PC-3 (cell line): ENCODE measurements around the gene GLB1L3. TPM values are rescaled to one million over a fixed set of nuclear protein-coding genes. Genes with fewer than 3 reads are reported as not detected.

Experiments used
- ATAC-seq: fragments of 200-7000 bp; cut with Tn5 transposase; 2 replicates; pipeline ENCODE4 v1.9.1; 2020; ENCODE audit warnings: mild to moderate bottlenecking, moderate library complexity
- BruUV-seq: library from RNA; stranded (reverse); fragments of 400-500 nt; replicated peaks from 2 replicates; lab custom pipeline; 2021; lab: Mats Ljungman, UMichigan
- CTCF ChIA-PET: fragments of 300-600 bp; sonication (Branson Sonifier 250); formaldehyde crosslinking; loops from one replicate; lab custom pipeline; 2022; ENCODE audit warnings: antibody characterized with exemption; lab: Charles Lee
- POLR2A ChIA-PET: fragments of 300-600 bp; sonication (Branson Sonifier 250); formaldehyde crosslinking; loops from one replicate; lab custom pipeline; 2022; ENCODE audit warnings: antibody characterized with exemption; ENCODE audit not compliant: unreplicated experiment; lab: Charles Lee
- DNase-seq: peaks from one replicate; pipeline ENCODE4 v3.0.0-alpha.2; 2015
- H2AFZ ChIP-seq: fragments of 300-600 bp; sonication (generic); 2 replicates; pipeline ENCODE4 v1.6.0; 2016; ENCODE audit warnings: antibody characterized with exemption, low read length
- H3F3A ChIP-seq: fragments of 300-600 bp; sonication (generic); one replicate; pipeline ENCODE4 v1.6.0; 2017; ENCODE audit warnings: antibody characterized with exemption, low read length, control low read depth, mild to moderate bottlenecking; ENCODE audit not compliant: unreplicated experiment
- H3K27ac ChIP-seq: fragments of 300-600 bp; sonication (generic); 2 replicates; pipeline ENCODE4 v1.5.1; 2016; ENCODE audit warnings: mild to moderate bottlenecking, low read length
- H3K27me3 ChIP-seq: fragments of 300-600 bp; sonication (generic); 2 replicates; pipeline ENCODE4 v1.6.1; 2016; ENCODE audit warnings: low read length, mixed read lengths
- H3K36me3 ChIP-seq: fragments of 300-600 bp; sonication (generic); 2 replicates; pipeline ENCODE4 v1.6.1; 2016; ENCODE audit warnings: low read depth, mixed run types, low read length, mixed read lengths
- H3K4me1 ChIP-seq: fragments of 300-600 bp; sonication (generic); 2 replicates; pipeline ENCODE4 v1.5.1; 2016; ENCODE audit warnings: low read length; ENCODE audit not compliant: insufficient read depth
- H3K4me2 ChIP-seq: fragments of 300-600 bp; sonication (generic); 2 replicates; pipeline ENCODE4 v1.6.0; 2016; ENCODE audit warnings: low read length
- H3K4me3 ChIP-seq: fragments of 300-600 bp; sonication (generic); 2 replicates; pipeline ENCODE4 v1.5.1; 2016; ENCODE audit warnings: mild to moderate bottlenecking, low read length, mixed read lengths
- H3K79me2 ChIP-seq: fragments of 300-600 bp; sonication (generic); 2 replicates; pipeline ENCODE4 v1.6.1; 2017; ENCODE audit warnings: low read length, mixed read lengths
- H3K9ac ChIP-seq: fragments of 300-600 bp; sonication (generic); 2 replicates; pipeline ENCODE4 v1.6.0; 2016; ENCODE audit warnings: mild to moderate bottlenecking, low read length
- H3K9me2 ChIP-seq: fragments of 300-600 bp; sonication (generic); replicated peaks from 2 replicates; pipeline ENCODE4 v1.6.1; 2016; ENCODE audit warnings: mixed run types, low read length, mixed read lengths
- H3K9me3 ChIP-seq: fragments of 300-600 bp; sonication (generic); 2 replicates; pipeline ENCODE4 v1.6.1; 2016; ENCODE audit warnings: low read length, mixed read lengths
- H4K20me1 ChIP-seq: fragments of 300-600 bp; sonication (generic); 2 replicates; pipeline ENCODE4 v1.6.1; 2016; ENCODE audit warnings: low read length, mixed read lengths
- CTCF ChIP-seq: fragments of 300-600 bp; sonication (generic); conservative IDR thresholded peaks from 2 replicates; pipeline ENCODE4 v1.5.1; 2017; ENCODE audit warnings: antibody characterized with exemption, low read depth, mild to moderate bottlenecking, low read length
- EZH2 ChIP-seq: fragments of 300-600 bp; sonication (generic); IDR thresholded peaks from one replicate; pipeline ENCODE4 v1.6.1; 2017; ENCODE audit warnings: antibody characterized with exemption, mild to moderate bottlenecking, low read length; ENCODE audit not compliant: unreplicated experiment
- EZH2phosphoT487 ChIP-seq: fragments of 300-600 bp; sonication (generic); IDR thresholded peaks from 2 replicates; pipeline ENCODE4 v1.6.1; 2018; ENCODE audit warnings: mild to moderate bottlenecking, antibody characterized with exemption, low read length, borderline replicate concordance
- intact Hi-C: fragments of 100-400 bp; cut with micrococcal nuclease; formaldehyde crosslinking; loops from 2 replicates; pipeline ENCODE4 v1.9.0; 2023
- total RNA-seq: library from RNA; depleted of rRNA; stranded (reverse); fragments of >200 nt; gene quantifications from 2 replicates; pipeline ENCODE4 v1.2.3, GENCODE V29; 2014

GLB1L3 gene
- total RNA-seq, 1 experiment from 2014 or later = not detected

GRCh38 chr11:134293119-134294113, 17.2 kb downstream of the GLB1L3 start:
- Histone ChIP-seq H3K4me2 (no peak overlapping the region), H3K36me3 (no peaks in the 10 kb centered on the region), H3K4me3 (no peak overlapping the region), H3K4me1 (no peaks in the 10 kb centered on the region), H3K9me3 (no peaks in the 10 kb centered on the region), H3K79me2 (no peaks in the 10 kb centered on the region), H2AFZ (no peak overlapping the region), H3F3A (no peaks in the 10 kb centered on the region), H3K27ac (no peak overlapping the region), H3K9me2 (no peaks in the 10 kb centered on the region), H3K27me3 (peaks cover 49% of the 10 kb centered on the region), H4K20me1 (no peaks in the 10 kb centered on the region), H3K9ac (no peak overlapping the region)
- CTCF ChIA-PET = no interaction called here
- POLR2A ChIA-PET = no interaction called here
- no peak for DNase-seq
- TF ChIP-seq CTCF (no peak), EZH2phosphoT487 (no peak), EZH2 (no peak)
- no TSS peak for BruUV-seq
- ATAC-seq = no peak
- intact Hi-C loops = no loop called here

GRCh38 chr11:134294664-134295063, 18.5 kb downstream of the GLB1L3 start:
- H3K4me3 ChIP-seq = no peak overlapping the region
- ATAC-seq = no peak
- H3K4me1 ChIP-seq = no peaks in the 10 kb centered on the region
- no peaks in the 10 kb centered on the region for H3K9me3 ChIP-seq
- CTCF ChIA-PET = no interaction called here
- peaks cover 57% of the 10 kb centered on the region for H3K27me3 ChIP-seq
- H3K27ac ChIP-seq = no peak overlapping the region
- no peak overlapping the region for H3K9ac ChIP-seq
- no peaks in the 10 kb centered on the region for H3F3A ChIP-seq
- no peaks in the 10 kb centered on the region for H3K36me3 ChIP-seq
- no peaks in the 10 kb centered on the region for H4K20me1 ChIP-seq
- TF ChIP-seq EZH2phosphoT487 (no peak), EZH2 (no peak), CTCF (no peak)
- POLR2A ChIA-PET = no interaction called here
- no peak overlapping the region for H3K4me2 ChIP-seq
- no peak for DNase-seq
- BruUV-seq = no TSS peak
- H3K79me2 ChIP-seq = no peaks in the 10 kb centered on the region
- no peak overlapping the region for H2AFZ ChIP-seq
- no peaks in the 10 kb centered on the region for H3K9me2 ChIP-seq
- intact Hi-C loops = no loop called here

- no TSS peak for BruUV-seq
- no peak overlapping the region for H3K4me2 ChIP-seq
- TF ChIP-seq EZH2phosphoT487 (no peak), EZH2 (no peak), CTCF (no peak)
- POLR2A ChIA-PET = no interaction called here
- no peaks in the 10 kb centered on the region for H3K79me2 ChIP-seq
- intact Hi-C loops = no loop called here
- no peaks in the 10 kb centered on the region for H3F3A ChIP-seq
- H3K27ac ChIP-seq = no peak overlapping the region
- H3K9me3 ChIP-seq = peaks cover 10% of the 10 kb centered on the region; the same call in 1 of the 2 replicates
- H3K4me1 ChIP-seq = no peaks in the 10 kb centered on the region
- DNase-seq (no peak), ATAC-seq (no peak)
- no peaks in the 10 kb centered on the region for H3K9me2 ChIP-seq
- H3K36me3 ChIP-seq = no peaks in the 10 kb centered on the region
- no peaks in the 10 kb centered on the region for H4K20me1 ChIP-seq
- no peak overlapping the region for H3K9ac ChIP-seq
- H3K27me3 ChIP-seq = peaks cover 70% of the 10 kb centered on the region
- H3K4me3 ChIP-seq = no peak overlapping the region
- no peak overlapping the region for H2AFZ ChIP-seq
- CTCF ChIA-PET = no interaction called here
Measured at GRCh38 chr11:134312223-134312622, 36.0 kb downstream of the GLB1L3 start.
